ENCODE data around the gene CYP2F1.
"Not testable (repeated sequence)": the region's sequence is repeated elsewhere in the genome, so short reads cannot be mapped to it uniquely, and the experiment has no call there.

CYP2F1 gene

DNA sequence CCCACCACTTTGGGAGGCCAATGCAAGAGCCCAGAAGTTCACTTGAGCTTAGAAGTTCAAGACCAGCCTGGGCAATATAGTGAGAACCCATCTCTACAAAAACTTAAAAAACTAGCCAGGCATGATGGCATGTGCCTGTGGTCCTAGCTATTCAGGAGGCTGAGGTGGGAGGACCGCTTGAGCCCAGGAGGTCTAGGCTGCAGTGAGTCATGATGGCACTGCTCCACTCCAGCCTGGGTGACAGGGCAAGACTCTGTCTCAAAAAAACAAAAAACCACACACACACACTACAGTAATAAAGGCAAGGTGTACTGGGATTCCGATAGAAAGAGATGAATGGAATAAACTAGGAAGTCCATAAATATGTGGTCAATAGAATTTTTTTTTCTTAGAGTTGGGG lies 35.6 kb downstream of the CYP2F1 start:
- no peaks in the 10 kb centered on the region for H3K9me3 ChIP-seq
- peaks cover 0 to 14% of the 10 kb centered on the region in 2 donors for H3K27me3 ChIP-seq
- H3K36me3 ChIP-seq = no peaks in the 10 kb centered on the region
- TF ChIP-seq, protein P1, sequence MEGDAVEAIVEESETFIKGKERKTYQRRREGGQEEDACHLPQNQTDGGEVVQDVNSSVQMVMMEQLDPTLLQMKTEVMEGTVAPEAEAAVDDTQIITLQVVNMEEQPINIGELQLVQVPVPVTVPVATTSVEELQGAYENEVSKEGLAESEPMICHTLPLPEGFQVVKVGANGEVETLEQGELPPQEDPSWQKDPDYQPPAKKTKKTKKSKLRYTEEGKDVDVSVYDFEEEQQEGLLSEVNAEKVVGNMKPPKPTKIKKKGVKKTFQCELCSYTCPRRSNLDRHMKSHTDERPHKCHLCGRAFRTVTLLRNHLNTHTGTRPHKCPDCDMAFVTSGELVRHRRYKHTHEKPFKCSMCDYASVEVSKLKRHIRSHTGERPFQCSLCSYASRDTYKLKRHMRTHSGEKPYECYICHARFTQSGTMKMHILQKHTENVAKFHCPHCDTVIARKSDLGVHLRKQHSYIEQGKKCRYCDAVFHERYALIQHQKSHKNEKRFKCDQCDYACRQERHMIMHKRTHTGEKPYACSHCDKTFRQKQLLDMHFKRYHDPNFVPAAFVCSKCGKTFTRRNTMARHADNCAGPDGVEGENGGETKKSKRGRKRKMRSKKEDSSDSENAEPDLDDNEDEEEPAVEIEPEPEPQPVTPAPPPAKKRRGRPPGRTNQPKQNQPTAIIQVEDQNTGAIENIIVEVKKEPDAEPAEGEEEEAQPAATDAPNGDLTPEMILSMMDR (IDR thresholded peaks at IDR 0.05) = no peak
- intact Hi-C loops (cut with DNase I; ENCODE audit: low total_unique reads) = loop anchor here (10.0 kb wide), 1 partner anchor 485 kb away; no protein-coding TSS in a partner anchor
- DNase-seq = no peak
- no peak overlapping the region for H3K4me3 ChIP-seq
- no peak overlapping the region for H3K27ac ChIP-seq
- H3K4me1 ChIP-seq = no peaks in the 10 kb centered on the region

DNA sequence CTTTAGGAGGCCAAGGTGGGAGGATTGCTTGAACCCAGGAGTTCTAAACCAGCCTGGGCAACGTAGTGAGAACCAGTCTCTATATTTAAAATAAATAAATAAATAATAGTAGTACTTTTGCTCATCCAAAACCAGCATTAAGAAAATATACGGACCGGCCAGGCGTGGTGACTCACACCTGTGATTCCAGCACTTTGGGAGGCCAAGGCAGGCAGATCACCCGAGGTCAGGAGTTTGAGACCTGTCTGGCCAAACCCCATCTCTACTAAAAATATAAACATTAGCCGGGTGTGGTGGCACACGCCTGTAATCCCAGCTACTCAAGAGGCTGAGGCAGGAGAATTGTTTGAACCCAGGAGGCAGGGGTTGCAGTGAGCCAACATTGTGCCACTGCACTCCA lies 36.8 kb downstream of the CYP2F1 start:
- H3K4me3 ChIP-seq; H3K36me3 ChIP-seq; H3K9me3 ChIP-seq; H3K27ac ChIP-seq; intact Hi-C loops (cut with DNase I; ENCODE audit: low total_unique reads); DNase-seq; H3K4me1 ChIP-seq: not testable (repeated sequence)
- peaks cover 0 to 14% of the 10 kb centered on the region in 2 donors for H3K27me3 ChIP-seq

DNA sequence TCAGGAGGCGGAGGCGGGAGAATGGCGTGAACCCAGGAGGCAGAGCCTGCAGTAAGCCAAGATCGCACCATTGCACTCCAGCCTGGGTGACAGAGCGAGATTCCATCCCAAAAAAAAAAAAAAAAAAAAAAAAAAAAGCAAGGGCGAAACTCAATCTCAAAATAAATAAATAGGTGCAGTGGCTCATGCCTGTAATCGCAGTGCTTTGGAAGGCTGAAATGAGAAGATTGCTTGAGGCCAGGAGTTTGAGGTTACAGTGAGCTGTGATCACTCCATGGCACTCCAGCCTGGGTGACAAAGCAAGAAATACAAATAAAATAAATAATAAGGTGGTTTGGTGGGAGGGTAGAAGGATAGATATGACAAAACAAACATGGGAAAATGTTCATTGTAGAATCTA lies 39.8 kb downstream of the CYP2F1 start:
- H3K27ac ChIP-seq = no peak overlapping the region
- H3K9me3 ChIP-seq = peaks cover 0 to 10% (median 0%) of the 10 kb centered on the region in 3 donors
- intact Hi-C loops (cut with DNase I; ENCODE audit: low total_unique reads) = no loop called here
- no peak for DNase-seq
- no peak overlapping the region for H3K4me3 ChIP-seq
- H3K36me3 ChIP-seq = no peaks in the 10 kb centered on the region
- H3K4me1 ChIP-seq = no peaks in the 10 kb centered on the region
- TF ChIP-seq, protein P1 (IDR thresholded peaks at IDR 0.05) = no peak
- peaks cover 0 to under 1% of the 10 kb centered on the region in 2 donors for H3K27me3 ChIP-seq

DNA sequence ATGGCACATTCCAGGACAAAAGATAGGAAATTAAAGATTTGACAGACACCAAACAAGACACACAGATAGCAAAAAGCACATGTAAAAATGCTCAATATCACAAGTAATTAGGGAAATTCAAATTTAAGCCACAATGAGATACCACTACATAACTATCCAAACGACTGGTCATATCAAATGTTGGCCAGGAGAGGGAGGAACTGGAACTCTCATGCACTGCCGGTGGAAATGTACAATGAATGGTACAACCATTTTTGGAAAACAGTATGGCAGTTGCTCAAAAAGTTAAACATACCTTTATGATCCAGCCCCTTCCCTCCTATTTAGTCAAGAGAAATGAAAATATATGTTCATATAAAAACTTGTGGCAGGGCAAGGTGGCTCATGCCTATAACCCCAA lies 42.0 kb downstream of the CYP2F1 start:
- intact Hi-C loops (cut with DNase I; ENCODE audit: low total_unique reads) = no loop called here
- no peak for DNase-seq
- TF ChIP-seq, protein P1 (IDR thresholded peaks at IDR 0.05) = no peak

DNA sequence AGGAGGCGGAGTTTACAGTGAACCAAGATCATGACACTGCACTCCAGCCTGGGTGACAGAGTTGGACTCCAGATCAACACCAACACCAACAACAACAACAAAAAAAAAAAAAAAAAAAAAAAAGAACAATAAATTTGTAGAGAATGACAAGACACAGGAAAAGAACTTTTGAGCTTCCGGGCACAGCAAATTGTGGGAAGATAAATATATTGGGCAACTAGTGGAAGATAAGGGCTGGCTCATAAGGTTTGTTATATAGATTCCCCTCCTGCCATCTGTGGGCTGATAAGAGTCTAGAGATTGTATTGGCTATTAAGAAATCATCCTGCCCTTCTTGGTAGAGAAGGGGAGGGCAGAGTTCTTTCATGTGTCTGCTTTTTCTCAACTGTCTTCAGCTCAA lies 45.6 kb downstream of the CYP2F1 start:
- intact Hi-C loops (cut with DNase I; ENCODE audit: low total_unique reads) = no loop called here

More for the DNA sequence above, 42.0 kb downstream of the CYP2F1 start:
- H3K4me3 ChIP-seq = no peak overlapping the region
- no peaks in the 10 kb centered on the region for H3K36me3 ChIP-seq
- no peak overlapping the region for H3K27ac ChIP-seq
- no peaks in the 10 kb centered on the region for H3K4me1 ChIP-seq
- H3K27me3 ChIP-seq = no peaks in the 10 kb centered on the region
- H3K9me3 ChIP-seq = peaks cover 0 to 10% (median 0%) of the 10 kb centered on the region in 3 donors

DNA sequence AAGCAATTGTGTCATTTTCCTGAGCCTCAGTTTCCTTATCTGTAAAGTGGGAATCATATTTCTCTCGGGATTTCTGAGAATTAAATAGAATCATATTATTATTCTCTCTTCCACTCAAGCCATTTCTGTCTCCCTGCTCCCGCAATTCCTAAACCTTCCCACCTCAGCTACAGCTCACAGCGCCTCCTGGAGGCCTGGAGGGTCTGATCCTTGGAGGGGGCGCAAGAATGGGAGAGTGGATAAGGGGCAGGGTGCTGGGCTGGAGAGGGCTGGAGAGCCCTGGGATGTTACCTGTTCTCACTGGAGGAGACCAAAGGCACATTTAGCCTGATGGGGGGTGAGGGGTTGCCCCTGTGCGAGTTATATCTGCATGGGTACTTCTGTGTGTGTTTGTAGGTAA lies 47.7 kb downstream of the CYP2F1 start:
- TF ChIP-seq, protein P1 (IDR thresholded peaks at IDR 0.05) = no peak
- intact Hi-C loops (cut with DNase I; ENCODE audit: low total_unique reads) = no loop called here

More for the DNA sequence above, 45.6 kb downstream of the CYP2F1 start:
- no peak overlapping the region for H3K4me3 ChIP-seq
- no peak for DNase-seq
- H3K9me3 ChIP-seq = peaks cover 0 to 10% (median 0%) of the 10 kb centered on the region in 3 donors
- TF ChIP-seq, protein P1 (IDR thresholded peaks at IDR 0.05) = no peak
- no peaks in the 10 kb centered on the region for H3K36me3 ChIP-seq
- H3K27me3 ChIP-seq = peaks cover 0 to 4% of the 10 kb centered on the region in 2 donors
- no peaks in the 10 kb centered on the region for H3K4me1 ChIP-seq
- H3K27ac ChIP-seq = no peak overlapping the region

More for the DNA sequence above, 47.7 kb downstream of the CYP2F1 start:
- no peaks in the 10 kb centered on the region for H3K4me1 ChIP-seq
- peaks cover 0 to 4% of the 10 kb centered on the region in 2 donors for H3K27me3 ChIP-seq
- no peaks in the 10 kb centered on the region for H3K9me3 ChIP-seq
- H3K36me3 ChIP-seq = no peaks in the 10 kb centered on the region
- no peak for DNase-seq
- H3K27ac ChIP-seq = no peak overlapping the region
- H3K4me3 ChIP-seq = no peak overlapping the region
